ENCODE measurements around the gene TRMO.

Gene TRMO

DNA sequence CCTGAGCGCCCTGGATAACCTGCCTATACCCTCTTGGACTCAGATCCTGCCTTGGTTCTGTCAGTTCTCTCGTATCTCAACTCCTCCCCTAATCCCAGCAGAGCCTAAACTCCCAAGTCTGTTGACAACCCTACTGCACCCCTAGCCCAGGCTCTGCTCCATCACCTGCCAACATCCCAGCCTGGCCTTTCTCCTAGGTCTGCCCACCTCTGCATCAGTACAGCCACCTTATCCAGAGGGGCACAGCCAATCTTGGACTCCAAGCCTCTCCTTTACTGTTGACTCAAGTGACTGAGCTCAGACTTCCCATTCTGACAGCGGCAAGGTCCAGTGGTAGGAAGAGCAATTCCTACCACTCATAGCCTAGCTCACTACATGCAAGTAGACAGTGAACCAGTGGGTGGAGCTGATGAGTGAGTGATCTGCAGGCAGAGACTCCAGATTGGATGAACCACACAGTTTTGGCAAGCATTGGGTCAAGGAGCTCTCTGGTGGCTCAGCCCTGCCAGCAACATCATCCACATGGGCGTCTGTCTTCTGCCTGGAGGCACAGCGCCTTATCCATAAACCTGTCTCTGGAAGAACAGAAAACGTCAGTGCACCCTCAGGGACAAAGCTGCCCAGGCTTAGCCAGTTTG, 26.5 kb downstream of the TRMO start:
- TF ChIP-seq, protein P1, sequence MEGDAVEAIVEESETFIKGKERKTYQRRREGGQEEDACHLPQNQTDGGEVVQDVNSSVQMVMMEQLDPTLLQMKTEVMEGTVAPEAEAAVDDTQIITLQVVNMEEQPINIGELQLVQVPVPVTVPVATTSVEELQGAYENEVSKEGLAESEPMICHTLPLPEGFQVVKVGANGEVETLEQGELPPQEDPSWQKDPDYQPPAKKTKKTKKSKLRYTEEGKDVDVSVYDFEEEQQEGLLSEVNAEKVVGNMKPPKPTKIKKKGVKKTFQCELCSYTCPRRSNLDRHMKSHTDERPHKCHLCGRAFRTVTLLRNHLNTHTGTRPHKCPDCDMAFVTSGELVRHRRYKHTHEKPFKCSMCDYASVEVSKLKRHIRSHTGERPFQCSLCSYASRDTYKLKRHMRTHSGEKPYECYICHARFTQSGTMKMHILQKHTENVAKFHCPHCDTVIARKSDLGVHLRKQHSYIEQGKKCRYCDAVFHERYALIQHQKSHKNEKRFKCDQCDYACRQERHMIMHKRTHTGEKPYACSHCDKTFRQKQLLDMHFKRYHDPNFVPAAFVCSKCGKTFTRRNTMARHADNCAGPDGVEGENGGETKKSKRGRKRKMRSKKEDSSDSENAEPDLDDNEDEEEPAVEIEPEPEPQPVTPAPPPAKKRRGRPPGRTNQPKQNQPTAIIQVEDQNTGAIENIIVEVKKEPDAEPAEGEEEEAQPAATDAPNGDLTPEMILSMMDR (IDR thresholded peaks at IDR 0.05; ENCODE audit: low read depth, low read length, missing control alignments), result peak; percentile 21
- H3K4me3 ChIP-seq (replicated peaks; ENCODE audit: low read depth, low read length), result no peak overlapping the region
- DNase-seq (ENCODE audit: extremely low read depth, low read depth), result no peak

GRCh38 chr9:97895211-97895610, 27.1 kb downstream of the TRMO start:
- TF ChIP-seq, protein P1 (IDR thresholded peaks at IDR 0.05; ENCODE audit: low read depth, low read length, missing control alignments), result no peak
- H3K4me3 ChIP-seq (replicated peaks; ENCODE audit: low read depth, low read length), result no peak overlapping the region
- no peak for DNase-seq (ENCODE audit: extremely low read depth, low read depth)

GRCh38 chr9:97892421-97892820, 29.9 kb downstream of the TRMO start:
- no peak for DNase-seq (ENCODE audit: extremely low read depth, low read depth)
- H3K4me3 ChIP-seq (replicated peaks; ENCODE audit: low read depth, low read length), result no peak overlapping the region
- TF ChIP-seq, protein P1 (IDR thresholded peaks at IDR 0.05; ENCODE audit: low read depth, low read length, missing control alignments), result no peak

- H3K4me3 ChIP-seq (replicated peaks; ENCODE audit: low read depth, low read length), result no peak overlapping the region
- DNase-seq (ENCODE audit: extremely low read depth, low read depth), result no peak
- TF ChIP-seq, protein P1 (IDR thresholded peaks at IDR 0.05; ENCODE audit: low read depth, low read length, missing control alignments), result no peak
Measured at GRCh38 chr9:97891736-97892135, 30.6 kb downstream of the TRMO start.

DNA sequence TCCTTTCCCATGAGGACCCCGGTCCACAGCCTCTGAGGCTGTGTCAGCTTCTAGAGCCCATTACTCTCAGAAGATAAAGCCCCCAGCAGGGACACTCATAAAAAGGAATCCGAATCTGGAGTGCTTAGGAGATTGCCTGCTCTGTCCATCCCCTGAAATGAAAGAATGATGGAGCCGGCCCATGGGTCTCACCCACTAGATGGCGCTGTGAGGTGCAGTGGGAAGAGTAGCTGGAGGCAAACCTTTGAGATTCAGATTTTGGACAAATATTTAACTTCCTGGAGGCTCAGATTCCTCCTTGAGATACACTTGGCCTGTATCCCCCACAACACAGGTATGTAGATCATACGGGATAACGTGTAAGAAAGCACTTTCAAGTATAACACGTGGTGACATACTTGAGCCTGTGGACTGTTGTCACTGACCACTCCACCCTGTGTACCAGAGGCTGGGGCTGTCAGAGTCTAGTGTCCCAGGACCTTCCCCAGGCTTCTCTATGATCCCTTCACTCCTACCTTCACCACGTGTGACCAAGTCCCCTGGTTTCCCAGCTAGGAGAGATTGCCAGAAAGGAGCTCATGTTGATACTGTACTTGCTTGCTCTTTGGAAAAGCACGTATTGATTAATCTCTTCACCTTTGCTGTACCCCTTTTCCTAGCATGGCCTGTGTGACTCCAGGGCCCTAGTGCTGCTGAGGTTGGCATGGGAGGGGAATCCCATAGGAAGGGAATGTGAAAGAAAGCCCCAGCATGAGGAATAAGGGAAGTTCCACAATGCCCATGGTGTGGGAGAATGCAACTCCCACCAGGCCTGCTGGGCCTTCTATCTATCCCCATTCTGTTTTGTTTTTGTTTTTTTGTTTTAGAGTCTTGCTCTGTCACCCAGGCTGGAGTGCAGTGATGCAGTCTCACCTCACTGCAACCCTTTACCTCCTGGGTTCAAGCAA, 32.1 kb downstream of the TRMO start:
- TF ChIP-seq, protein P1 (IDR thresholded peaks at IDR 0.05; ENCODE audit: low read depth, low read length, missing control alignments), result peak; percentile 86
- H3K4me3 ChIP-seq (replicated peaks; ENCODE audit: low read depth, low read length), result no peak overlapping the region
- no peak for DNase-seq (ENCODE audit: extremely low read depth, low read depth)

GRCh38 chr9:97880336-97880735, 42.0 kb downstream of the TRMO start:
- TF ChIP-seq, protein P1 (IDR thresholded peaks at IDR 0.05; ENCODE audit: low read depth, low read length, missing control alignments), result no peak
- no peak for DNase-seq (ENCODE audit: extremely low read depth, low read depth)
- no peak overlapping the region for H3K4me3 ChIP-seq (replicated peaks; ENCODE audit: low read depth, low read length)

All from HFF-Myc (cell line).